GM19240 (cell line): ENCODE data around the gene HRH3.

Source experiments
- DNase-seq: peaks from one replicate; pipeline ENCODE4 v3.0.0; 2011; ENCODE audit warnings: low spot score; ENCODE audit not compliant: insufficient read length

The HRH3 gene

DNA sequence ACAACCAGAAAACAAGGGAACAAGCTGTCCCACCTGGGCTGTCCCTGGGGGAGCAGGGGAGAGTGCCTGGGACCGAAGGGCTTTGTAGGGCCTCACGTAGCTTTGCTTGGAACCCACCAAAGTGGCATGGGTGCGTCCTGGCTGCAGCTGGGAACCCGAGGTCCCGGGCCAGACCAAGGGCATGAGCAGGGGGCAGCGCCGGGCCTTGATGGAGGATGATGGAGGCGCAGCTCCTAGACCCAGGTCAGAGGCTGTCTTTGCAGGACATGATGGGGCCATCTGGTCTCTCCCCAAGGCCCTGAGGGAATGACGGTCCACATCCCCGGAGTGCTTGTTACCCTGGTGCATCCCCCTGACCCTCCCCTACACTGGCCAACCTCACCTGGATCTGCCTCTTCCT, 10.6 kb upstream of the HRH3 start:
- DNase-seq = no peak

DNA sequence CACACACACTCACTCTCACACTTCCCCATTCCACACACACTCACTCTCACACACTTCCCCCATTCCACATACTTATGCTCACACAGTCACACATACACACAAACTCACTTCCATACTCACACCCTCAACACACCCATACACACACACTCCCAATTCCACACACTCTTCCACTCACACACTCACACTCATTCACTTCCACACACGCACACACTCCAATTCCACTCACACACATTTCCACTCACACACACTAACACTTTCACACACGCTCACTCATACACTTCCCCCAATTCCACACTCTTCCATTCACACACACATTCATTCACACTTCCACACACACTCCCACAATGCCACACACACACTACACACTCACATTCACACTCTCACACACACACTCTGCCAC, 10.2 kb upstream of the HRH3 start:
- DNase-seq = no peak

DNA sequence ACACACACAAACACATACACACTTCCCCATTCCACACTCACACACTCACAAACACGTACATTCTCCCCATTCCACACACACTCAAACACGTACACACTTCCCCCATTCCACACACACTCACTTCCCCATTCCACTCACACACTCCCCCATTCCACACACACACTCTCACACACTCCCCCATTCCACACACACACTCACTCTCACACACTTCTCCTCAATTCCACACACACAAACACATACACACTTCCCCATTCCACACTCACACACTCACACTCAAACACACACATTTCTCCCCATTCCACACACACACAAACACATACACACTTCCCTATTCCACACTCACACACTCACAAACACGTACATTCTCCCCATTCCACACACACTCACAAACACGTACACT, 9.6 kb upstream of the HRH3 start:
- no peak for DNase-seq

DNA sequence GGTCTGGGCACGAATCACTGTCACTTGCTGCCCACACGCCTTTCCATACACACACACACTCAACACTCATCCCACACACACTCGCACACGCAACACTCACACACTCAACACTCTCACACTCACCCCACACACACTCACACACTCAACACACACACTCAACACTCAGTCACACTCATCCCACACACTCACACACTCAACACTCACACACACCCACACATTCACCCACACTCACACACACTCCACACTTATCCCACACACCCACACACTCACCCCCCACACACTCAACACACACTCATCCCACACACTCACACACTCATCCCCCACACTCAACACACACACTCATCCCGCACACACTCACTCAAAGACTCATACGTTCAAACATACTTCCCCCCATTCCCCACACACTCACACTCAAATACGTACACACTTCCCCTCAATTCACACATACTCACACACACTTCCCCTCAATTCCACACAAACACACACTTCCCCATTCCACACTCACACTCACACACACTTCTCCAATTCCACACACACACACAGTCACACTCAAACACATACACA, 9.0 kb upstream of the HRH3 start:
- DNase-seq = no peak

DNA sequence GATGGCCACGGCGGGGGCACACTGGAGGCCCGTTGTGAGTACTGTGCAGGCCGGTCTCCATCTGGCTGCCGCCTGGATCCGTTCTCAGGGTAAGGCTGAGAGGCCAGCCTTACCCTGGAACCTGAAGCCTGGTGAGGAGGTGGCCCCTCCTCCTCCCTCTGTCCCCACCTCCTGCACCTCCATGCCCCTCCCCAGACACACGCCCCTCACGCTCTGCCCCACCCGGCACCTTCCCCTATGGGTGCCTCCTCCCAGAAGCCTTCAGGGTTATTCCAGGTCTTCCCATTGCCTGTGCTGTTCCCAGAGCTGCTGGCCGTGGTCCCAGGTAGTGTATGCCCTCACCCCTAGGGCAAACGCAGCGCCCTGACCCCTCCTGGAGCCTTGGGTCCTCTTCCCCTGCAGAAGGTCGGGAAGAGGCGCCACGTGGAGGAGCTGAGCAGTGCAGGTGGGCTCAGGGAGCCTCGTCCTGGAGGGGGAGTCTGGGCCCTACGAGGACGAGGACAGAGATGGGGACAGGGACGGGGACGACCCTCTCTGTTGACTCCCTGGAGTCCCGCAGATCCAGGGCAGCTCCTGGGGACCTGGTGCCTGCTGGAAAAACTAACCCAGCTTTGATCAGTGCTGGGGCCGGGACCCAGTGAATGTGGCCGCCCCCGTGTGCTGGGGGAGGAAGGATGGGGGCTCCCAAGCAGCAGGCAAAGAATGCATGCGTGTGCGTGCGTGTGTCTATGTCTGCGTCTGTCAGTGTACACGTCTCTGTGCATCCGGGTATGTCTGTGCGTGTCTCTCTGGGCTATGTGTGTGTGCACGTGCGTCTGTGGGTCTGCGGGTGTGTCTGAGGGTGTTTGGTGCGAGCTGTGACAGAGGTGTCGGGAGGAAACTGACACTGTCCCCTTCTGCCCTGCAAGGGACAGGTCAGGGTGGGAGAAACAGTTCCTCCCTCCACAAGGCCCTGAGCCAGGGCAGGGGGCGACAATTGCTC, 8.2 kb upstream of the HRH3 start:
- no peak for DNase-seq

DNA sequence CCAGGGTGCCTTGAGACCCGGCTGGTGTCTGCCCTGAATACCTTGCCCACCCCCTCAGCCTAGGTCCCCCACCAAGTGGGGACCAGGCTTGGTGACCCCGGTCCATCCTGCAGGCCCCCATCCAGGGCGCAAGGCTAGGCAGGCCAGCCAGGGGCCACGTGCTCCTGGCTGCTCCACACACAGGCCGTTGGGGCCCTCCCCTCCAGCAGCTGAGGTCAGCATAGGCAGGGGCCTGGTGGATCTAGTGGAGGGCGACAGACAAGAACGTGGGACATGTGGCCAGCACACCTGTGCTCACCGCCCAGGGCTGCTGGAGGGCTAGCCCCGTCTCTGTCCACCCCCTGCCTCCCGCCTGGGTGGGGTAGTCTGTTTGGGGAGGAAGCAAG, 7.5 kb upstream of the HRH3 start:
- no peak for DNase-seq

DNA sequence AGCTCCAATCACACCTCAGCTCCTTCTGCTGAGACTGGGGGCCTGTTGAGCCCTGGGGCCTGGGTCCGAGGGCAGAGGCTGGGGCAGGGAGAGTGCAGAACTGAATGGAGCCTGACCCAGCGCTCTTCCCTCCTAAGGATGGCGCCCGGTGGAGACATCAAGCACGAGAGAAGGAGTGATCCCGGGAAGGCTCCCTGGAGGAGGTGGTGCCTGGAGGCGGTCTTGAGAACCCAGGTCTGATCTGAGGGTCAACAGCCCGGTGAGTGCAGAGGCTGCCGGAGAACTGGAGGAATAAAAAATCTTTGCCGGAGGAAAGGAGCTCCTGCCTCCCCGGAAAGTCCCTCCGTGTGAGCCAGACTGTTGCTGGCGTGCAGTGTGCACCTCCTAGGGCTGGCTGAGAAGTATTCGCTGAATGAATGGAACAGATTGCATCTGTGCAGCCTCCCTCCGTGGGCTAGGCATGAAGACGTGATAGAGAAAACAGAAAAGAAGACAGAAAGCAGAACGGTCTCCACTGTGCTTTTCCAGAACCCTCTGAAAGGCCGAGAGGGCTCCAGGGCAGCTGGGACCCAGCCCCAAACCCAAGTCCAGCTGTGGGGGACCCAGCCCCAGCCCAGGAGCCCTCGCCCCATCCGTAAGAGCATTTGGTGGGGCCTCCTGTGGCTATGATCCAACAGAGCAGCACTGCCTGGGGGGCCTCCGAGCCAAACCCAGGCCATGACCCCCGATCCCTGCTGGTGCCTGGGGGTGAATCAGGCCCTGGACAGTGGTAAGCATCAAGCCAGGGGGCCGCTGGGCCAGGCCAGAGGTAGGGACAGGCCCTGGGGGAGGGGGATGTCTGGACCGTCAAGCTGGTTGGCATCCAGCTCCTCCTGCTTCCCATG, 6.9 kb upstream of the HRH3 start:
- no peak for DNase-seq

DNA sequence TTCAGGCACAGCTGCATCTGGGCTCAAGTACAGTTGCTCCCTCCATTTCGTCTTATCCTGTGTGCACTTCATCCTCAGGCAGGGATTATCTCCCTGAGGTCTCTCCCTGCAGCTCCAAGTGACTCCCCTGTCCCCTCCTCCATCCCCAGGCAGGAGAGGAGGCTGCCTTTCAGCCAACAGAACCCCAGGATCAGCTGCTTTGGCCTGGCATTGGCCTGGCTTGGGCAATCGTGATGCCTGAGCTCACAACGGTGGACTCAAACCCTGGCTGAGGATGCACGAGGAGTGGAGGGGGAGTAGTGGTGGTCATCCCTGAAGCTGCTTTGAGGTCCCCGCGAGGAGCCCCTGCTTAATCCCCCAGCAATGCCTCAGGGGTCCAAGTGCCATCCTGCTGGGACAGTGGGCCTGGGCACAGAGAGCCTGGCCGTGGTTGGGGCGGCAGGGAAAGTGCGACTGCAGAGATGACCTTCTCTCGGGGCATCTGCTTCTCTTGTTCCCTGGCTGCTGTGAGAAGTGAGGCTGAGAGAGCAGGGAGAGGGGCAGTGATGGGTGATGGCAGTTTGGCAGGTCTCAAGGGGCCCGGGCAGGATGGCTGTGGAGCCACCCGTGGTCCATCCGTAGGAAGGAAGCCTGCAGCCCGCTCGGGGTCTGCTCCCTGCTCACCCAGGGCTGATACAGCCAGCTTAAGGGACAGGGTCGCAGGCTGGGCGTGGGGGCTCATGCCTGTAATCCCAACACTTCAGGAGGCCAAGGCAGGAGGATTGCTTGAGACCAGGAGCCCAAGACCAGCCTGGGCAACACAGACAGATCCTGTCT, 6.0 kb upstream of the HRH3 start:
- DNase-seq = no peak

DNA sequence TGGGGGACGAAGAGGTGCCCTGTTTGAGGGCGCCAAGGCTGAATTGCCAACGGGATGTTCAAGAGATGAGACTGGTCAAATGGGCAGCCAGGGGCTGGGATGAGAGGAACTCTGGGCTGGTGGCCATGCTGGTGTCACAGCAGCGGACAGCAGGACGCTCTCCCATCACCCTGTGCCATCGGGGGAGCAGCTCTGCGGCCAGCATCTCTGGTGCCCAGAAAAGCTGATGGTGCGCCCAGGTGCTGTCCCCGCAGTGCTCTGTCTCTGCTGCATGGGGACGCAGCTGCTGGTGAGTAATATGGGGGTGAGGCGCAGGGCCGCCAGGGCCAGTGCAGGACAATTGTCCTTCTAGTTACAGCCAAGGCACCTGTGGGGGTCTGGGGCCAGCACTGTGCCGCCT, 4.9 kb upstream of the HRH3 start:
- DNase-seq = no peak

DNA sequence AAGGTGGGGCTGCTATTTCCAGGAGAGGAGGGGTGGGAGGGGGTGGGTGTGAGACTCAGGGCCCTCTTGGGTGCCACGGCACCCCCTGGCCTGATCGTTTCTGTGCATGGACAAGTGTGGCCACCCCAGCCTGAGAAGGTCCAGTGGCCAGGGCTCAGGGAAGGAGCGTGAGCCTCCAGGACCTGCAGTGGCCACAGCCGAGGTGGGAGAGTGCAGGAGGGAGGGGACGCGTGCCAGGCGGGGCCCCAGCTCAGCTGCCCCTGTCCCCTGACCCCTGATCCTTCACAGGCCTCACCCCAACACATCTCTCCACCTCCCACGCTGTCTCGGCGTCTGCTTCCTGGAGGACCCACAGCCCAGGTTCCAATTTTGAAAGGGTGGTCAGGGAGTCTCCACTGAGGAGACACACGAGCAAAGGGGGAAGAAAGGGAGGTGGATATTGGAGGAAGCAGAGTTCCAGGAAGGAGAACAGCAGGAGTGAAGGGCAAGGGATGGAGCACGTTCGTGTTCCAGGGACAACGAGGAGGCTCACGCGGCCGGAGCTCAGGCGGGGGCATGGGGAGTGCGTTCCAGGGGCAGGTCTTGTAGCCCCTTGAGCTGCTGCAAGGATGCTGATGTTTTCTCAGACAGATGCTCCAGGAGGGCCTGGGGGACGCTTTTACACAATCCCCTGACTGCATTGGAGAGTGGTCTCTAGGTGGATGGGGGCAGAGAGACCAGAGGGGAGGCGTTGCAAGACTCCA, 4.2 kb upstream of the HRH3 start:
- DNase-seq = no peak

DNA sequence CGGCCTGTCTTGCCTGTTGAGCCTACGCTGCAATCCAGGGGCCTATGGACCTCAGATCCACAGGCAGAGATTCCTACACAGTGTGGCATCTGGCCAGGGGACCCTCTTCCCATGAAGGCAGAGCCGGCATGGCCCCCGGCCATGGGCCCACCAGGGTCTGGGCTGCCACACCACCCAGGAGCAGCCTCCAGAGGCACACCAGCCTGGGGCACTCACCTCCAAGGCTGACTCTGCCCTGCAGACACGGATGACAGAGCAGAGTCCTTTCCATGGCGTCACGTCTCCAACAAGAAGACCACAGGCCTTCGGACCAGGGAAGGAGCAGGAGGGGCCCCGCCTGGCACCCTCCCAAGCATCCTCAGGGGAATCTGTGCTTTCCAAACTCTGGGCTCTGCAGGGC, 3.5 kb upstream of the HRH3 start:
- DNase-seq = no peak

DNA sequence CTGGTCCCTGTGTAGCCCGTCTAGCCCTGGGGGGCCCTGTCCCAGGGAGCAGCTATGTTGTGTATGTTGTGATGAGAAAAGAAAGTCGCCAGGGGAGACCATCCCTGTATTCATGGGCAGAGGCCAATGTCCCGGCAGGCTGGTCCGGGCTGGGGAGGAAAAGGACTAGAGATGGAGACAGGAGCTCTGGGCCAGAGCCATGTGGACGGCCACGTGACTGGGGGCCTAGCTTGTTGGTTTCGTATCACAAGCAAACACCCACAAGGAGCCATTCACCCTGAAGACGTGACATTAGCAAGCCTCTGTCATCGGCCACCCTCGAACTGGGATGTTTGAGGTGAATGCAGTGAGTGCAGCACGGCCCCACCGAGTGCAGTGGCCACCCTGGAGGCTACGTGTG, 2.9 kb upstream of the HRH3 start:
- no peak for DNase-seq

DNA sequence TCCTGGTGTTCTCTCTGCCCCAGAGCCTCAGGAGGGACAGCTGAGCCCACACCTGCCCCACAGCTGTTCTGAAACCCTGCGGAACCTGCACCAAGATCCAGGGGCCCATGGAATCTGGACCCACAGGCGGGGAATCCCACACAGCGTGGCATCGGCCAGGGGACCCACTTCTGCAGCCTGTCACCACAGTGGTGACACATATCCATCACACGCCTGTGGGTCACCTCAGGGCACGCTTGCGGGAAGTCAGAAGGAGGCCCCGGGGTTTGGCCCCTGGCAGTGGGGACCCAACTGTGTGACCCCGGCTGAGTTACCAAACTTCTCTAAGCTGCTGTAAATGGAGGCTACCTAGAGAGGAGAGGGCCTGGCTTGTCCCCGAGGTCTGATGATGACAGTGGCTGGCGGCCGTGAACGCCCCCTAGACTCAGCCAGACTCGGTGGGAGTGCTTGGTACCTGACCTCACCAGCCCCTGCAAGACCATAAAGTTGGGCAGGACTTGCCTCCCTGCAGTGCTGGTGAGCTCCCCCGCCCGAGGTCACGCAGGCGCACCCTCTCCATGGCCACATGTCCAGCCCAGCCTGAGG, 2.3 kb upstream of the HRH3 start:
- DNase-seq = no peak

DNA sequence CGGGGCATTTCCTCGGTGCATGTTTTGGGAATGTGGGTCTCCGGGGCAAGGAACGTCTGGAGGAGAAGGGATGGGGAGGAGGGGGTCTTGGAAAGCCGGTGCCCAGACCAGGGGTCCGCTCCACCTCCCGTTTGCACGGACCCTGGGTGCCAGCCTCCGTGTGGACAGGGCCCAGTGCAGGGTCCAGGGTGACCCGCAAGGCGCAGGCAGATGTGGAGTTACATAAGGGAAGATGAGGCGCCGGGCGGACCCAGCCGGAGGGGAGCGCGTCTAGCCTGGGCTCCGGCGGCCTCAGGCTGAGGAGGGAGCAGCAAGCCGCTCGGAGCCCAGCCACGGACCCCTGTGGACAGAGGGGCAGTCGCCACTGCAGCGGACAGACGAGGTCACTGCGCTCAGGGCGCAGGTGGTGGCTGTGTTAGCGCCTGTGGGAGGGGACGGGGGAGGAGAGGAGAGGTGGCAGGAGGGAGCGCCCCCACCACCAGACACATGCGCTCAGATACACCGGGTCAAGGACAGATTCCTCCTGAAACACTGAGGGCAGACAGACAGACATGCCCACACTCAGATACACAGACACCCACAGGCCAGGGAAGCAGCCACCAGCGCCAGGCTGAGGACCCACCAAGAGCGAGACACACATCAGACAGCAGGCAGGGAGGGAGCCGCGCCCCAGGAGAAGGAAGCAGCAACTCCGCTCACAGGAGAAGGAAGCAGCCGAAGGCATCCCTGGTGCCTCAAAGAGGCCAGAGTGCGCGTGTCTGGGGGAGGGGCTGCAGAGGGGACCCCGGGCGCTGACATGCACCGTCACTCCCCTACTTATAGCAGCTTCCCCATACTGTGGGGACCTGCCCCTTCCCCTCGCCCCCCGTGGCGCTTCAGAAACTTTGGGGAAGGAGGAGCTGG, 839 bp upstream of the HRH3 start:
- DNase-seq = no peak

DNA sequence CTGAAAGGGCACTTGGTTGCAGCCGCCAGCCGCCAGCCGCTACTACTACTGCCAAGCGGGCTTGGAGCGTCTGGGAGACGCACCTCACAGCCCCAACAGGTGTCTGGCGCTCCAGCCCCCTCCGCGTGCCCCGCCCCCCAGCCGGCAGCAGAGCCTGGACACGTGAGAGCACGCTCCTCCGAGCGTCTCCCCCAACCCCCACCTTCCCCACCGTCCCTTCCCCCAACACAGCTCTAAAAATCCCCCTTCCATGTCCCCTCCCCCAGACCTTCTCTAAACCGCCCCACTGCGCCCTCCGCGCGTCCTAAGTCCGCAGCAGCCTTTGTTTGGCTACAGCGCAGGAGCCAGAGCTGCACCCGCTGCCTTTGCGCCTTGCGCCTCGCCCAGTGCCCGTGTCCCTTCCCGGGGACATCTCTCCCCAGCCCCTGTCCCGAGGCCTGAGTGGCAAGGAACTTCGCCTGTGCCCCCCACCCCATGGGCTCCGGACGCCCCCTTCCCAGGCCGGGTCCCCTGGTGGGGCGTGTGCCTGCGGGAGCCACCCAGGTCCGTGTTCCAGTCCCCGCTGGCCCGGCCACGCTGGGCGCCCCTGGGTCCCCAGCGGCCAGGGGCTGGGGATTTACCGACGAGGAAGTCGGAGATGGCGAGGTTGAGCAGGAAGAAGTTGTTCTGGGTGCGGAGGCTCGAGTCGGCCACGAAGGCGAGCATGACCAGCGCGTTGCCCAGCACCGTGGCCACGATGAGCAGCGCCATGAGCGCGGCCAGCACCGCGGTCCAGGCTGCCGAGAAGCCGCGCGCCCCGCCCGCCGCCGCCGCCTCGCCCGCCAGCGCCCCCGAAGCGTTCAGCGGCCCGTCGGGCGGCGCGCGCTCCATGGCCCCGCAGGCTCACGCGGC, 732 bp downstream of the HRH3 start:
- DNase-seq = no peak

DNA sequence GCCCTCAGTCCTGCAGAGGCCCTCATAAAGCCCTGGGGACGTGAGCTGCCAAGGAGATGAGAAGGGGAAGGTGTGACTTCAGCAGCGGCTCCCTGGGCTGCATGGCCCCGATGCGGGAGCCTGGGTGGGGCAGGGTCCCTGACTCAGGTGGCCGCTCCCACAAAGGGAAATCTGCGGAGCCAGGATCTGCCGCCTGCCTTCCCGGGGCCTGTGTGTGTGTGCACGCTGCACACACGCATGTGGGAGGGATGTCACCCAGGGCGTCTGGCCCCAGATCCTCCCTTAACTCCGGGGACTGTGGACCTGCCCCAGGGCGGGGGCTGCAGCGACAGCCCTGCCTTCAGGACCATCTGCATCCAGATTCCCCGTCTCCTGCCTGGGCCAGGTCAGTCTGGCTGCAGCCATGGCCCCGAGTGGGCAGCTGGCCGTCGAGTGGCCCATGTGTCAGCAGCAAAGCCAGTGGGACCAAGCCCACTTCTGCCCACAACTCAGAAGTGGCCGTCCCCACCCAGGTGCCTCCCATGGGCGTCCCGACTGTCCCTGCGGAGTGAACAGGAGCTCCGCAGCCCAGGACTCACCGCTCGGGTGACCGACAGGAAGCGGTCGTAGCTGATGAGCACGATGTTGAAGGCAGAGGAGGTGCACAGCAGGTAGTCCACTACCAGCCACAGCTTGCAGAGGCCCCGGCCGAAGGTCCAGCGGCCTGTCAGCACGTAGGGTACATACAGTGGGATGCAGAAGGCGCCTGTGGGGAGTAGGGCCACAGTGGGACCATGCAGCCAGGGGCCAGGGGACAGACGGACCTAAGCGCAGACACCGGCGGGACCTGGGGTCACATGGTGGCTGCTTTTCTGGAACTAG, 1.9 kb downstream of the HRH3 start:
- no peak for DNase-seq
